Mononuclear cell (primary cell): ENCODE measurements around the gene MYO9B. TPM values are rescaled to one million over a fixed set of nuclear protein-coding genes. Genes with fewer than 3 reads are reported as not detected.

Experiments
- H3K27me3 ChIP-seq: 2 replicates; pipeline ENCODE4 v1.6.0; 2011; ENCODE audit warnings: low read length, control low read depth; ENCODE audit not compliant: insufficient read depth
- H3K4me1 ChIP-seq: 2 replicates; pipeline ENCODE4 v1.5.1; 2011; ENCODE audit warnings: mild to moderate bottlenecking, low read length, control low read depth; ENCODE audit not compliant: insufficient read depth
- H3K4me3 ChIP-seq: 2 replicates; pipeline ENCODE4 v1.5.1; 2011; ENCODE audit warnings: mild to moderate bottlenecking, low read length, moderate library complexity
- H3K9me3 ChIP-seq: 2 replicates; pipeline ENCODE4 v1.5.1; 2011; ENCODE audit warnings: low read depth, mild to moderate bottlenecking, control low read depth, low read length
- total RNA-seq: library from RNA; depleted of rRNA; stranded (reverse); fragments of >200 nt; gene quantifications from one replicate; pipeline ENCODE4 v1.2.3, GENCODE V29; 2012

The MYO9B gene
- total RNA-seq, 1 donor = 197 TPM

DNA sequence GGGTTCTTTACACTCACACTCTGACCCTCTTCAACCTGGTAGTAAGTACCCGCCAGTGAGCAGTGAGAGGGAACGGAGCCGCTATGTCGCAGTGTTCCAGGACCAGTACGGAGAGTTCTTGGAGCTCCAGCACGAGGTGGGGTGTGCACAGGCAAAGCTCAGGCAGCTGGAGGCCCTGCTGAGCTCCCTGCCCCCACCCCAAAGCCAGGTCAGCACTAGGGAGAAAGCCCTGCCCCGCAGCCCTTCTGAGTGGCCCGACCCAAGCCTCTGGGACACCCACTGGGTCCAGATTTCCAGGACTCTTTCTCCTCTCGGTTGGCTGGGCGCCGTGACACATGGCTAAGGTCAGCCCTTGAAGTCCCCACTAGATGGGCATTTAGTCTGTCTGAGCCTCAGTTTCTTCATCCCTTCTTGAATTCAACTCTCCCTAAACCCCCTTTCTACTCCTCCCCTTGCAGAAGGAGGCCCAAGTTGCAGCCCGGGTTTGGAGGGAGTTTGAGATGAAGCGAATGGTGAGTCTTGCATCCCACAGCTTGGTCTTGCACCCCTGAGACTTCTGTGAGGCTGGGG is 152.3 kb downstream of the MYO9B start:
- no peak overlapping the region for H3K4me3 ChIP-seq
- no peaks in the 10 kb centered on the region for H3K27me3 ChIP-seq
- peaks cover 22% of the 10 kb centered on the region for H3K4me1 ChIP-seq
- H3K9me3 ChIP-seq = no peaks in the 10 kb centered on the region

- Histone ChIP-seq H3K4me1 (peaks cover 23% of the 10 kb centered on the region), H3K27me3 (no peaks in the 10 kb centered on the region), H3K9me3 (no peaks in the 10 kb centered on the region), H3K4me3 (no peak overlapping the region)
These were observed 154.3 kb downstream of the MYO9B start for GRCh38 chr19:17229890-17230289.

DNA sequence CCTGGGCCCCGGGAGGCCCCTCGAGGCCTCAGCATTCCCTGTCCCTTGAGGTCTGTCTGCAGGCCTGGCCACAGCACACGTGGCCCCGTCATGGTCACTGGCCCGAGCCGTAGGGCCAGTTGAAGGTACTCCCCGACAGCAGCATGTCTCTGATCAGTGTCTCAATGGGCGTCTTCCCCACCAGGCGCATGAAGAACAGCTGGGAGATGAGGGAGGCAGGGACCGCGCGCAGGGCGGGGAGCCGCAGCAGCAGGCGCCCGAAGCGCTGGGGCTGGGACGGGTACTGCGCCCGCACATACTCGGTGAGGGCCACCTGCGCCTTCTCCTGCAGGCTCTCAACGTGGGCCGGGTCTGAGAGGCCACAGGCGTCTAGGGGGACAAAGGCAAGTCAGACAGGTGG is 156.7 kb downstream of the MYO9B start:
- H3K9me3 ChIP-seq = no peaks in the 10 kb centered on the region
- H3K27me3 ChIP-seq = no peaks in the 10 kb centered on the region
- peaks cover 17% of the 10 kb centered on the region for H3K4me1 ChIP-seq
- no peak overlapping the region for H3K4me3 ChIP-seq

- no peaks in the 10 kb centered on the region for H3K27me3 ChIP-seq
- peaks cover 16% of the 10 kb centered on the region for H3K4me1 ChIP-seq
These were observed 159.3 kb downstream of the MYO9B start for GRCh38 chr19:17234911-17235299.

GRCh38 chr19:17235300-17235970 is 159.9 kb downstream of the MYO9B start:
- peak overlapping the region; percentile 45 for H3K4me3 ChIP-seq
- H3K4me1 ChIP-seq = peaks cover 16% of the 10 kb centered on the region
- no peaks in the 10 kb centered on the region for H3K27me3 ChIP-seq
- H3K9me3 ChIP-seq = no peaks in the 10 kb centered on the region

More at GRCh38 chr19:17234911-17235299, 159.3 kb downstream of the MYO9B start:
- H3K9me3 ChIP-seq = no peaks in the 10 kb centered on the region
- H3K4me3 ChIP-seq = peak overlapping the region; percentile 45

GRCh38 chr19:17235971-17236777 is 160.6 kb downstream of the MYO9B start:
- Histone ChIP-seq H3K4me1 (peaks cover 16% of the 10 kb centered on the region), H3K9me3 (no peaks in the 10 kb centered on the region), H3K27me3 (no peaks in the 10 kb centered on the region), H3K4me3 (peak overlapping the region; percentile 45)

DNA sequence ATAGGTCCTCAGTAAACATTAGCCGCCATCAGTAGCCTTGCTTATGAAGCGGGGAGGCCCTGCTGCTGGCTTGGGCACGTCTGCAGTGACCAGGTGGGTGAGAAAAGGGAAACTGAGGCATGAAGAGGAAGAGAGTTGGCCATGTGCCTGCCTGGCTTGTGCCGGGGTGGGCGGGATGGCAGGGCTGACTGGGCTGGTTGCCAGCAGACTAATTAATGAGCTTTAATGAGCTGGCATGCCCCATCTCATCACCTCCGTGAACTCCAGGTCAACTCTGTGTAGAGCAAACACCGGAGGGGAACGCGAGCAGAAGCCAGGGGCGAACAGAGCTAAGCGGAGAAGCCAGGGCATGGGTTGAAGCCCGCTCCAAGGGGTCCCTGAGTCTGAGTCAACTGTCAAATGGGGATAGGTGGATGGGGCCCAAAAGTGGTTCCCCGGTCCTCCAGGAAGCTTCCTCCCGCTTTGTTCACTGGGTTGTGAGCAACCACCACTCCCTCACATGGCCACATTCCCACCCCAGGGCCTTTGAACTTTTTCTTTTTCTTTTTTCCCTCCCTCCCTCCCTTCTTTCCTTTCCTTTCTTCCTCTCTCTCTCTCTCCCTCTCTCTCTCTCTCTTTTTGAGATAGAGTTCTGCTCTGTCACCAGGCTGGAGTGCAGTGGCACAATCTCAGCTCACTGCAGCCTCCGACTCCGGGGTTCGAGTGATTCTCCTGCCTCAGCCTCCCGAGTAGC is 161.4 kb downstream of the MYO9B start:
- Histone ChIP-seq H3K4me3 (no peak overlapping the region), H3K4me1 (peaks cover 16% of the 10 kb centered on the region), H3K27me3 (no peaks in the 10 kb centered on the region), H3K9me3 (no peaks in the 10 kb centered on the region)

- H3K9me3 ChIP-seq = no peaks in the 10 kb centered on the region
- H3K4me3 ChIP-seq = no peak overlapping the region
- peaks cover 16% of the 10 kb centered on the region for H3K4me1 ChIP-seq
- no peaks in the 10 kb centered on the region for H3K27me3 ChIP-seq
These were observed 162.4 kb downstream of the MYO9B start for GRCh38 chr19:17237747-17238706.

DNA sequence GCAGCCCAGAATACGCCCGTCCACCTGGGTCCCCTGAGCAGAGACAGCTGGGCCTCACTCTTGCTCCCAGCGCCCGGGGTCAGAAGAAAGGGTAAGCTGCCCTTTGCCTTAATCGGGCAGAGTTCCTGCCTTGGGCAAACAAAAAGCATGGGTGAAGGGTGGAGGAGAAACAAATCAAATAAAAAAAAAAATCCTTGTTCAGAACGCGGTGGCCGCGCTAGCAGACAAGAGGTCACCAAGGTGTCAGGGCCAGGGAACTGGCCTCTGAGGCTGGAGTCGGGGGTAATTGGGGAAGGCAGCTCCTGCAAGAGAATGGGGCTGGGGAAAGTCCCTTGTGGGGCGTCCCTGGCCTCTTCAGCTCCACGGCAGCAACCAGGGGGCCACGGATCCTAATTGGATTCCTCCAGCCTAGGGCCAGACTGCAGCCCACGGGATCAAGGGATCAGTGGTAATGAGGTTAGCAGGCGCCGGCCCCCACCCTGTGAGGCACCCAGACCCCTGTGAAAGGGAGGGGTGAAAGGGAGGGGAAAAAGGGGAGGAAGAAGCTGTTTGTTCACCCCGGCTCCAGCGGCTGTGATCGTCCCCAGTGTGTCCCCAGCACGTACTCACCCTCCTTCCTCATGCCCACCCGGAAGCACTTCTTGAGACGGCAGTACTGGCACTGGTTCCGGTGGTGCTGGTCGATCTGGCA is 164.6 kb downstream of the MYO9B start:
- no peaks in the 10 kb centered on the region for H3K27me3 ChIP-seq
- no peaks in the 10 kb centered on the region for H3K9me3 ChIP-seq
- no peak overlapping the region for H3K4me3 ChIP-seq
- peaks cover 11% of the 10 kb centered on the region for H3K4me1 ChIP-seq

DNA sequence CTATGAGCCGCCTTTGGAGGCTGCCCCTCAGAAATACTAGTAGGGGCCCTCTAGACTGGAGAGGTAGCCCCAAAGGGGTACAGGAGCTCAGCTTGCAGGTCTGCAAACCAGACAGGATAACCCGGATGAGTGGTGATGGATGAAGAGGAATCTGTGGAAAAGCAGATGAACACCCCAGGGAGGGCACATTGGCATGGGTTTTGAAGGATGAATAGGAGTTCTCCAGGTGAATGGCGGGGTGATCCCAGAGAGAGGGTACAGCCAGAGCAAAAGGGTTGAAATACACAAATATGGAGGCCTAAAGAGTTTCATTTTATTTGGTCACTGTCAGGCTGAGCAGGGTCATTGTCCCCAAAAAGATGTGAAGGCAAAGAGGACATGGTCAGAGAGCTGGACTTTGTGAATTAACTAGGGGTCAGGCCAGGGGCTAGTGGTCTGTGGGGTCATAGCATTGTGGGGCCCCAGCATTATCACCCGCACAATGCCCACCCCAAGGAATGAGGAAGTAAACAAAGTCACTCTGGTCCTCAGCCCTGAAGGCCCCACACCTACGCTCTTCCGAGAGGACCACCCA is 165.3 kb downstream of the MYO9B start:
- peaks cover 6% of the 10 kb centered on the region for H3K4me1 ChIP-seq
- H3K9me3 ChIP-seq = no peaks in the 10 kb centered on the region
- no peaks in the 10 kb centered on the region for H3K27me3 ChIP-seq
- no peak overlapping the region for H3K4me3 ChIP-seq

- Histone ChIP-seq H3K9me3 (no peaks in the 10 kb centered on the region), H3K4me3 (no peak overlapping the region), H3K27me3 (no peaks in the 10 kb centered on the region), H3K4me1 (peaks cover 18% of the 10 kb centered on the region)
These were observed 167.0 kb downstream of the MYO9B start for GRCh38 chr19:17242431-17243208.

GRCh38 chr19:17243211-17243829 is 167.7 kb downstream of the MYO9B start:
- Histone ChIP-seq H3K27me3 (no peaks in the 10 kb centered on the region), H3K9me3 (no peaks in the 10 kb centered on the region), H3K4me1 (peaks cover 18% of the 10 kb centered on the region), H3K4me3 (no peak overlapping the region)
